SKM-1 treated with dmso at 0.1 percent for 144 hours (cell line): ENCODE measurements around the gene FYN.

Source experiments
- DNase-seq: peaks from one replicate; lab custom pipeline; 2025; ENCODE audit not compliant: unreplicated experiment; lab: John Stamatoyannopoulos, UW

FYN gene

DNA sequence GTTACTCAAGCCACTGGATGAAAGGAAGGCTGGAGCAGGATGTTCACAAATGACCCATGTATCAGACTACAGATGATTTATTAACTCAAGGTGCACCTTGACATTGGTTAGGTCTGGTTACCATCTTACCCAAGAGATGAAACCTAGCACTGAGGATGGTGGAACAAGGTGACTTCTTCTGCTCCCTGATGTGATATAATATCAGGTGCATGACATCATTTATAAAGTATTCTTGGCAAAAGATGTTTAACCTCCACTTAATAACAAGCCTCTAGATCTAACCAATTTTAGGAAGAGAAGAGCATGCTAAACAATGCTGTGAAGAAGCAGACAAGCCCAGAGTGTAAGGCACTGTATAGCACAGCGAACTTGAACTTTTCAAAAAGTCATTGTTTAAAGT is 100.9 kb downstream of the FYN start:
- no peak for DNase-seq

DNA sequence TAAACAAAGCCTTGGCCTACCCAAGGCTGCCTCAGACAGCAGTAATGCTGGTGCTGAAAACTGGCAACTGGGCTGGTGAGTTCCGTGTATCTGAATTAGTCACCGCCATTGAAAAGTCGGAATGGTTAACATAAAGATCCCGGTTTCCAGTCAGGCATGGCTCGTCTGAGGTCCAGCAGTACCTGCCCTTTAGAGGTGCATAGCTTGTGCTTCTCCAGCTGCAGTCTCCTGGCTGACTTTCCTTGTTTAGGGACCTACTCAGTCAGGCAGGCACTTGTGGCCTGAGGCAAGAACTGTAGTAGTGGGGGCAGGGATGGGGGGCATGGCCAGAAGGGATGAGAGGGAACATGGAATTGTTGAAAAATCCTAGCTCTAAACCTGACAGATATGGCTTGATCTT is 101.6 kb downstream of the FYN start:
- no peak for DNase-seq

DNA sequence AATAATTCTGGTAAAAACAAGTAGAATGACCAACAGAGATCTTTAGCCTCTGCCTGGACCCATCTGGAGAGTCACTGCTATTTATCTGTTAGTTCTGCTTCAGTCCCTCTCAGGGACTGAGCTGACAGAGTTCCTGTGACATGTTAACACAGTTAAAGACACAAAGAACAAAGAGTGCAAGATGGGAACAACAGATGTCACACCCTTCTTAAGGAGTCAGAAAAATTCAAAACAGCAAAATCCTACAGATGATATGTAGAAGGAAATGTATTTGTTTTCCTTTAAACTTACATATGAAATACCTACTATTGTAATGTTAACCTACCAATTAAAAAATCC is 102.2 kb downstream of the FYN start:
- DNase-seq, result no peak

DNA sequence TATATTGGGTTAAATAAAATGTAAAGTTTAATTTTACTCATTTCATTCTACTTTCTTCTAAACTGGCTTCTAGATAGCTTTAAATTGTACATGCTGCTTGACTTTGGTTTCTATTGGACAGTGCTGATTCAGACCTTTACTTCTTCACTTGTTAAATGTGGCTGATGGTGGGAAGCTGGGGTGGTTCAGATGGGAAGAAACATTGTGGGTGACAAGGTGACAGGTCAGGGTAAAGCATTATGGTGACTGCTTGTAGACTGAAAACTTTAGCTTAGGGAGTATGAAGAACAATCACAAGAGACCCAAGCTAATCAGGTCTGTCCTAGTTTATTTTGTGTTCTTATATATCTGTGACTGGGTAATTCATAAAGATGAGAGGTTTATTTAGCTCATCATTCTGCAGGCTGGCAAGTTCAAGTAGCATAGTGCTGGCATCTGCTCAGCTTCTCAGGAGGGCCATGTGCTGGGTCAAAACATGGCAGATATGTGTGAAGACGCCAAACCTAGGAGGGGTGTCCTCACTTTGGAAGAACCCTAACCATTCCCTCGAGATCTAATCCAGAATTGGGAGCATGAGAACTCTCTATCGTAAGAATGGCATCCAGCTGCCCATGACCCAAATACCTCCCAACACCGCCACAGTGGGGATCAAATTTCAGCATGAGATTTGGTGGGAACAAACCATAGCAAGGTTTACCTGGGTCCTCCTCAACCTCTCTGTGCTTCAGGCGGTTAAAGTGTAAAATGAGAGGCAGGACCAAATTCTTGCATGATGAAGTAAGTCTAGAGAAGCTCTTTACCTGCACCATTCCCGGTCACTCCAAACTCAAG is 102.8 kb downstream of the FYN start:
- no peak for DNase-seq

DNA sequence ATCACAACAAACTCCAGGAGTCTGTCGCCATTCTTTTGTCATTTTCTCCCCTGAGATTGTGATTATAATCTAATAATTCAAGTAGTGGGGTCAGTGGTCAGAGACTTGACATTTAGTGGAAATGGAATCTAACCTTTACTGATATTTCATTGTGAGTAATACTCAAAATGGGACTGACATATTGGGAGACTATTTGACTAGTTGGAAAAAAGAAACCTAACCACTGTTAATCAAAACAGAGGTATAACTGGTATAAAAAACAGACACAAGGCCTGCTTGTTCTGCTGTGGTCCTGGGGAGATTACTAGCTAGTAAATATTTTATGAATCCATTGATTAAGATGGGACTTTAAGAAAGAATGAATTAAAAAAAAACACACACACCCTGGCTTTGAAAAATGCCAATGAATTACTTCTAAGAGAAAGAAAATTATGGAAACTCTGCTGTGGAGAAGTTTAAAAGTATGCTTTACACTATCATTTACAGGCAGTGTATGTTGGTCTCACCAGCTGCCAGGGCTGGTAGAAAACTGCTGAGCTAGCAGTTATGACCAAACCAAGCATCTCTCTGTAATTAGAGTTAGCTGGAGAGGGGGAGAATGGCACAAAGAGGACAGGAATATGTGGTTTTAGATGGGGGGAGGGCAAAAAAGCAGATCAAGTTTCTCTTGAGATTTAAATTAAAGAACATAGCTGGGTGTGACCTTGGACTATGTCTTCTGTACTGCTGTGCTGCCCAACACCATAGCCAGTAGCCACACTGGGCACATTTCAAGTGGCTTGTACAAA is 103.7 kb downstream of the FYN start:
- DNase-seq, result no peak

DNA sequence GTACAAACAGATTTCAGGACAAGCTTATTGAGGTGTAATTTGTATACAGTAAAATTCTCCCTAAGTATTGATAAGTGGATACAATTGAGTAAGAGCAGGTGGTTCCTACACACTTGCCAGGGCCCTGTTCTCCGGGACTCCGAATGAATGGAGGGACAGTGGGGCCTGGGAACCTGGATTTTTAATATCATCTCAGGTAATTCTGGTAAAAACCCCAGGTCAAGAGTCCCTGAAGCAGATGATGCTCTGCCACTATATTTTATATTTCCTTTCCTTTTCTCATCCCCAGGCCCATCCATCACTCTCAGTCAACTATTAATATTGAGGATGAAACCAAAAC is 104.9 kb downstream of the FYN start:
- DNase-seq, result no peak

DNA sequence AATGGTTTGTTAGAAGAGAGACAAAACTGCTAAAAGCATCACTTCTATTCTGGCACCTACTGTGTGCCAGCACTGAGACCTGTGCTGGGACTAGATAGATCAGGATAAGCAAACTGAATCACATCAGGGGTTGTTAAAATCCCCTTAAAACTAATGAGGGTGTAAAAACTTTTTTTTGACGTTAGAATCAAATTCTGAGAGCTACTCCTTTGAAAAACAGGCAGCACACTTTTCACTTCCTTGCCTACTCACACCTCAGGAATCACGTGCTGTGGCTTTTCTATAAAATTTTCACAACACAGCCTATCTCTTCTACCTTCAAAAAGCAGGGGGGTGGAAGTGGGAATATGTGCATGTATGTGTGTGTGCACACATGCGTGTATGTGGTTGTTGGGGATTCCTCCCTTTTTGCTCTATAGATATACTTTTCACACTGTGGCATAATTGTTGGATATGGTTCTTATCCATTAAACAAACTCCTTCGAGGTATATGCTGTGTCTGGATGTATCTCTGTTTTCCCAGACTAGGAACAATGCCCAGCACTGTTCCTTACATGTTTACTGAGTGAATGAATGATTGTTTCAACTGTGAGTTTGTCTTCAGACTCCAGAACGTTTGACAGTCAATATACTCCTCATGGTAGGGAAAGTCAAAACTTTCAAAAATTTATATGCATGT is 105.4 kb downstream of the FYN start:
- DNase-seq, result no peak

DNA sequence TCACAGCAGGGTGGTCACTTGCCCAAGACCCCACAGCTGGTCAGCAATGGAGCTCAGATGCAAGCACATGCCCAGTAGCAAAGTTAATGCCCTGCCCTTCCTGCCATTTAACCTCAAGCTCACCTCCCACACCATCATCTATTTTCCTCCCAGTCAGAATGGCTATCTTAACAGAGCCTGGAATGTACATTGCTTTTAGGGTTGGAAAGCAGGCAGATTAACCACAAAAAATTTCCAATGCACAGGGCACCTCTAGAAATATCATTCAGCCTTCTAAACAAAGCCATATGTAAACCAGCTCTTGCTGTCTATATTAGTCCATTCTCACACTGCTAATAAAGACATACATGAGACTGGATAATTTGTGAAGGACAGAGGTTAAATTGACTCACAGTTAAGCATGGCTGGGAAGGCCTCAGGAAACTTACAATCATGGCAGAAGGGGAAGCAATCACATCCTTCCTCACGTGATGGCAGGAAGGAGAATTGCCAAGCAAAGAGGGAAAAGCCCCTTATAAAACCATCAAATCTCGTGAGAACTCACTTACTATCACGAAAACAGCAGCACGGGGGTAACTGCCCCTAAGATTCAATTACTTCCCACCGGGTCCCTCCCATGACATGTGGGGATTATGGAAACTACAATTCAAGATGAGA is 106.9 kb downstream of the FYN start:
- DNase-seq, result no peak

DNA sequence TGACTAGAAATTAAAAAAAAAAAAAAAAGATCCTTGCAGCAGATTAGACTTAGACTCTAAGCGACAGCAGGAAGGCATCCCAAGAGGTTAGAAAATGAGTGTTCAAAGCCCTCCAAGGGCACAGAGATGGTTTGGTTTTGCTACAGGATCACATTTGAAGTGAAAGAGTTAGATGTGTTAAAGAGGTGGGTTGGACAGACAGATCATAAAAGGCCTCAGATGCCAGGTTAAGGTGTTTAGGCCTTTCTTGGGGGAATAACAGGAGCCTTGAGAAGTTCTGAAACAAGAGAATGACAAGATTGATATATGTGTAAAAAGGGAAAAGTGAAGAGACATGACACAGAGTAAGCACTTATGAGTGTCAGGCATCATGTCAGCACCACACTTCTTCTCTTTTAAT is 107.5 kb downstream of the FYN start:
- DNase-seq, result no peak

DNA sequence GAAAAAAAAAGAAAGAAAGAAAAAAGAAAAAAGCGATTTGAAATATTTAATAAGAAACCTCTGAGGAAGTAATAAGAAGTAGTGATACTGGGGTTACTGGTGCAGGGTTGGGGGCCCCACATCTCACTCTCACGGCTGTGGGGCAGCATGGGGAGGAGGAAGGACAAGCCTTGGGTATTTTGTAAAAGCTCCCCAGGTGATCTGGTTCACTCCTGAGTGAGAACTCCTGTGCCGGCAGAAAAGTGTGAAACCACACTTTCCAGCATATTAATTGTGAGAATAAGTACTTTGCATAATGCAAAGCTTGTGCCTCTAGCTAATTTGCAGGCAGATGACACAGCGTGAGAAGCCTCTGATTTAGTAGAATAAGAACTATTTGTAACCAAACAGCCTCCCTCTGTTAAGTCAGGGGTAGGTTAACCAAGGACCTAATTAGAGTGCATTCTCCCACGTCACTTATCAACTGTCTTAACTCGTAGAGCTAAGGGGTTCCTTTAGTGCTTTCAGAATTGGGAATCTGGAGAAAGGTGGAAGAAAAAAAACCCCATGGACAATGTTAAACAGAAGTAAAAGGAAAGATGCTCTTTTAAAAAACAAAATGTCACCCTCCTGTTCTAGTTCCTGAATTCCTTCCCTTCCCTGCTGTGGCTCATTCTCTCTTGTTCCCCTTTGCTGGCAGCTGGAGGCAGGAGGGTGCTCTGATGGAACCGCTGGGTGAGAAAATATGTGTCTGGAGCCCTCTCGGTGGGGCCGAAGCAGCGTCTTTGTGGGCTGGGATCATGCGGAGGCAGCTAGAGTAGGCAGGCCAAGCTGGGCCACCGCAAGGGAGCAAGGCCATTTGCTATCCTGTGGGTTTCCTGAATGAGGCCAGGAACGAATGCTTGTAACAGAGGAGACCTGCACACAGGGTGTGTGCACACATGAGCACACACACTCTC is 108.7 kb downstream of the FYN start:
- DNase-seq, result no peak

DNA sequence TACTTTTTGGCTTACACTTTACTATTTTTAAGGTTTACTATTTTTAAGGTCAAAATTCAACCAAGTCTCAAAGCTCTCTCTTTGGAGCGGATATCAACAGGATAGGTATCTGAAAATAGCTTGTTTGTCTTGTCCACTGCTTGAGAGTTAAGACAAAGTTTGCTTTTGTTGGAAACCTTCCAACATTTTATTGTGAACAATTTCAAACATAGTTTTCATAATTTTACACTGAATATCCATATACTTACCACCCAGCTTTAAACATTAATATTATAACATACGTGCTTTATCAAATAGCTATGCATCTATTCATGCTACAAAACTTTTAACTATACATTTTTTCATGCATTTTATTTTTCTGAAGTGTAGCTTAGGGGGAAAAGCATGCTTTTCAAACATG is 109.9 kb downstream of the FYN start:
- DNase-seq, result no peak

DNA sequence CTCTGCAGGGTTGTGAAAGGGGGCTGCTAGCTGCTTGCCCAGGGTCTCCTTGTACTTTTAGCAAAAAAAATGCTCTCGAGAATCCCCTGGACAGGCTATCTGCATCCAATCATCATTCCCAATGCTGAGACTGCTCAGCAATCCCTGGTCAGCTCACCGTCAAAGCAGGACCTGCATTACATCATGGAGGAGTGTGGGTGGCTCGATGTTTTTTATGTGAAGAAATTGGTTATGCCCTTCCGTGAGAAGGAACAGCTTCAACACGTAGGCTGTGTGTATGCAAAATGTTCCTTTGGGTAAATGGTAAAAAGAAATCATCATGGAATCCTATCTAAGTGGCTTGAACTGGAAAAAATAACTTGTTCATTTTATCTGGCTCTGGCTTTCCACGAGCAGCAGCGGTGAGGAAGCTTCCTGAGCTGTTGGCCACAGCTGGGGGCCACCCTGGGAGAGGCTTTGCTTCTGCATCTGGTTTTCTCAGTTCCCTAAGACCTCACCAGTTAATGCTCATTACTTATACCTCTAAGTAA is 111.4 kb downstream of the FYN start:
- DNase-seq, result no peak

DNA sequence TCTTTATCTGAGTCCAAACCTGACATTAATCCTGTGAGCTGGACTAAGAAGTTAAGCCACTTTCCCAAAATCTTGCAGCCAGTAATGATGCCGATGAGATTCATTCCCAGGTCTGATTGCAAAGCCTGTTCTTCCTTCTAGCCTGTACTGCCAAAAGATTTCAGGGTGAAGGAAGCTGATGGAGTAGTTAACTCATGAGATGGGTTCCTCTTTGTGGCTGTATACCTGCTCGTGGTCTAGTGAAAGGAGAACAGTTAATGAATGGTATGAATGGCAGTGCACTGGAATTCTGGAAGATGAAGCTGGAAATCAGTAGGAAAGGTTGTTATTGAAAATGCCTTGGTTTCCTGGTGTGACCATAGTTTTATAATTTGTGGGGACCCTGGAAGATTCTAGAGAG is 112.0 kb downstream of the FYN start:
- no peak for DNase-seq

DNA sequence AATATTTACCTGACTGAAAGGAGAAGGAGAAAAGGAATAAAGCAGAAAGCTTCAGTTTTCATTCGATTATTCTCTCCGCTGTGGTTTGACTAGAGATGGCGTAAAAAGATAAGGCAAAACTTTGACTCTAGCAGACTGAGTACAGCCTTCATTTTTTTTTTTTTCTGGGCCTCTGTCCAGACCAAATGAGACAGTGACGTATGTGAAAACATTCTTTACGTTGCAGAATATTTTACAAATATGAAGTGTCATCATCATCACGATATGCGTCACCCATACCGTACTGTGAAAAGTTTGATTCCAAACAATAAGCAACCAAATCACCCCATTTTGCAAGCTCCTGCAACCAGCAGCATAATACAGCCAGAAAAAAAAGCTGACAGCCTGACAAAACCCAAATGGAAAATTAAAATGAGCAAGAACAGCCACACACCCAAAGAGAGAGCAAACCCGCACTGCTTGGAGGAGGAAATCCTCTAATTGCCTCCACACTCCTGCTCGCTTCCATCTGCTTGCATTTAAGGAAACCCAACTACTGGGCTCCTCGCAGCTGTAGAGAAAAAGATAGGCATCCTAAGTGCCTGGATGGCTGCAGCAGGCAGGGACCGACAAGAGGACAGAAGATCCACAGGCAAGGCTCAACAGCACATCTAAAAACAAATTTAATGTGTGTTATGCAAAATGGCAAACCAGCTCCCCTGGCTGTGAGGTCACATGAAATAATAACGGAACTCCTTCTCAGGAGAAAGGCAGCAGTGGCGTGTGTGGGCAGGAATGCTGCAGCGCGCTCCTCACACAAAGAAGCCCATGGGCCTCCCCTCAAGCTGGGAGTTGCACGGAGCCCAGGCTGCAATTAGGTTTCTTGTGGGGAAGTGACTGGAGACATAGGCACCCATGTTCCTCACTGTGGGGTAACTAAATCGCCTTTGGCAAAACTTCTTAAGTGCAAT is 113.1 kb downstream of the FYN start:
- no peak for DNase-seq

DNA sequence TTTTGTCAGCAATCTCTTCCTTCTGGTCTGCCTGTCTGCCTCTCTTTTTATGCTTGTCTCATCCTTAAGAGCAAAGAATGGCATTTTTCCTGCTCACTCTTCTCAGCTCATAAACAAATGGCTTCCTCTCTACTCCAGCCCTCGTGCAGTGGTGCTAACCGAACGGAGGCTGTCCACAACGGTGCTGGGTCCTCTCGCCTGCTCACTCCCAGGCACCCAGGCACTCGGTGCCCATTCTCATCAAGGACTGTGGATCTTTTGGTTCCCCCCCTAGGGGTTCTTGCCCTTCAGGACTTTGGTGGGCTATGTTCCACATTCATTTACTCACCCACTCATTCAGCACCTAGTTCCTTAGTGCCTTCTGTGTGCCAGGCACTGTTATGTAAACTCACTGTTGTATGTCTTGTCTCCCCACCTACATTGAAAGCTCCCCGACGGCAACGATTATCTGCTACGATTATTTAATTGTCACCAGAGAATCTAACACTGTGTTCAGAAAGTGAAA is 113.9 kb downstream of the FYN start:
- no peak for DNase-seq

DNA sequence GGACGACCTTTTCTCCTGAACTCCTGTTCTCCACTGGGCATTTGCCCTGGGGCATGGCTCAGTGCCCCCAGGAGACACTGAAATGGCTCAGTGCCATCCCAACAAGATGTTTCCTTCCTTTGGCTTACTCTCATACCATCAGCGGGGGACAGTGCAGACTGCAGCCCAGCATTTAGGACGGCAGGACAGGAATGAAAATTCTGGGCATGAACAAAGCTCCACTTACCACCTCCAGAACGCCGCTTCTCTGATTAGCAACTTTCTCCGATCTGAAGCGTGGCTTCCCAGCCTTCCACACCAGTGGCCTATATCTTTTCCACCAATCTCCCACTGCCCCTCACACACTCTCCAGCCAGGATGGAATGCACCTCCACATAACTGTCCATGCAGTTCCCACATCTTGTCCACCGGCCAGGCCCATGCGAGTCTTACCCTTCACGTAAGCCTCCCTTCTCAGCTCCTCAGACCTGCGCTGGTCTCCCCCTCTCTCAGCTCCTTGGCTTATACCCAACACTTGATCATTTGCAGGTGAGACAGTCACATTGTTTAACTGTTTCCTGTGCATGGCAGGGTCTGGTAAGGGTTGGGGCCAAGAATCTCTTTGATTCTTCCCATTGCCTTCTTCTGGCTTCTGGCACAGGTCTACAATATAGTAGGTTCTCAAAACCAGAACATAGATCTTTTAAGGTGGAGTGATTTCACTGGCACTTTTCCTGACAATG is 114.5 kb downstream of the FYN start:
- DNase-seq, result no peak

DNA sequence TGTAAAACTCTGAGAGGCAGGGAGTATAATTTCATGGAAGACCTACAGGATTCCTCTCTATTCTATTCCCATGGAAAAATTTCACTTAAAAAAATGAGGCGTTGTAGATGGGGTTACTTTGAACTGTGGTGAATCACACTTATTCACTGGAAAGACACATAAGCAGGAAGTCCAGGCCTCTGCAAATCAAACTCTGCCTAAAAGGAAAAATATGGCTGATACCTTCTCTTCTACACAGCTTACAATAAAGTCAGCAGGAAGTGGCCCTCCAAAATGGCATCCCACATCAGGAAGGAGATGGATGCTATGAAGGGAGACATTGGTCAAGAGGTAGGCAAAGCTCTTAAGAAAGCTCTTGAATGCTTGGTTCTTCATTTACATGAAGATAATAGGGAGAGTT is 115.9 kb downstream of the FYN start:
- no peak for DNase-seq

DNA sequence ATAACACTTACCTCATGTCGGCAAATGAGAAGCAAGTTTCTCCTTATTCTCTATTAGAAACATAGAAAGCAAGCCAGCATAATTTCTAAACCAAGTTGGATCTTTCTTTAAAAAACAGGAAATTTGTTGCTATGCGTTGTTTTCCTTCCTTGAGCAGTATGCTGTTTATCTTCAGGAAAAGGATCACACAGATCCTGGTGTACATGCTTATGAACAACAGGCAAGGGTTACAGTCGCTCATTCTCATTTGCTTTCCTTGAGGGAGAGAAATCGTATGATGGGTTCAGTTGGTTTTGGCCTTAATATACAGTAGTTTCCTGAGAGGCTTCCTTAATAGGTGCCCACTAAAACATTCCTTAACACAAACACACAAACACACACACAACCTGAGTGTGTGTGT is 118.8 kb downstream of the FYN start:
- no peak for DNase-seq
